A172 (cell line): ENCODE results near the gene C1GALT1. TPM values are rescaled to one million over a fixed set of nuclear protein-coding genes. Genes with fewer than 3 reads are reported as not detected.

ENCODE experiments used
- DNase-seq: peaks from one replicate; pipeline ENCODE4 v3.0.0-alpha.2; 2015; ENCODE audit warnings: low spot score
- total RNA-seq: library from RNA; depleted of rRNA; stranded (reverse); fragments of >200 nt; shearing (Covaris generic); gene quantifications from 2 replicates; pipeline ENCODE4 v1.2.3, GENCODE V29; 2014

The C1GALT1 gene
- total RNA-seq, 1 experiment from 2014 or later, result 68.5 TPM

DNA sequence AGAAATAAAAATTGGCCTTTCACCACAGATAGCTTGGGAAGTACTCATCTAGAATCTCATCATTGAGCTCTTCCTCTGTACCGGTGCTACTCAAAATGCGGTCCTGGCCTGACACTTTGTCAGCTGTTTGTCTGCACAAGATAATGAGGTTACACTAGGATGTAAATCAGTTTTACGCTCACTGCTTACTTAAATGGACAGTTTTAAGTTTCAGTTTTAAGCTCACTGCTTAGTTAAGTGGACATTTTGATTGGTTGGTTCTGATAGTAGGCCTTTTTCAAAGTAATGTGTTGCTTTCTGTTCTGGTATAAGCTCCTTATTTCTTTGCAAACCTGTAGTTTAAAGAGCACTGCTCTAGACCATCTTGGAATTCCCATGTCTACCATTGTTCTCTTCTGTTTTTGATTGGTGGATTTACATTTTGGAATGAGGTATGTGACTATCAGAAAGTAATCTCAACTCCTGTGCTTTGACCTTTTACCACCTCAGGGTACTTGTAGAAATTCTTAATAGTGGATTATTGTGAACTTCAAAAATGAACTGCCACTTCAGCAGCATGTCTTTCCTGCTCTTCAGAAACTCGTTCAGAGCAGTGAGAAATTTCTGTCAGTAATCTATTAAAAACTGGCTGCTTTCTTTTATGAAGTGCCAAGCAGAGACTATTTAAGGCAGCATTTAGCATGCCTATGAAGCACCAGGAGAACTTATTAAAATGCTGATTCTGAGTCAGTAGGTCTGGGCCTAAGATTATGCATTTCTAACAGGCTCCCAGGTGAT is 55.0 kb downstream of the C1GALT1 start:
- DNase-seq, result no peak

GRCh38 chr7:7237978-7238267 is 55.6 kb downstream of the C1GALT1 start:
- no peak for DNase-seq

- no peak for DNase-seq
These were observed 57.0 kb downstream of the C1GALT1 start for GRCh38 chr7:7239346-7239745.

- no peak for DNase-seq
These were observed 60.6 kb downstream of the C1GALT1 start for GRCh38 chr7:7242899-7243298.

DNA sequence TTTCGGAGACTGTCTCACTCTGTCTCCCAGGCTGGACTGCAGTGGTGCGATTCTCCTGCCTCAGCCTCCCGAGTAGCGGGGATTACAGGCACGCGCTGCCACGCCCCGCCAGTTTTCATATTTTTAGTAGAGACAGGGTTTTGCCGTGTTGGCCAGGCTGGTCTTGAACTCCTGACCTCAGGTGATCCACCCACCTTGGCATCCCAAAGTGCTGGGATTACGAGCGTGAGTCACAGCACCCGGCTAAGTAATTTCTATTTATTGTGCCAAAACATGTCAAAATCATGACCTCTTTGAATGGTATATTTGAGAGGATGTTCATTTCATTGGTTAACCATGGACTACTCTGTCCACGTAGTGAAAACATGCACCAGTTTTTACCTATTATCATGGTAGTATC is 62.9 kb downstream of the C1GALT1 start:
- DNase-seq, result peak; percentile 10

- no peak for DNase-seq
These were observed 63.9 kb downstream of the C1GALT1 start for GRCh38 chr7:7246223-7246622.

DNA sequence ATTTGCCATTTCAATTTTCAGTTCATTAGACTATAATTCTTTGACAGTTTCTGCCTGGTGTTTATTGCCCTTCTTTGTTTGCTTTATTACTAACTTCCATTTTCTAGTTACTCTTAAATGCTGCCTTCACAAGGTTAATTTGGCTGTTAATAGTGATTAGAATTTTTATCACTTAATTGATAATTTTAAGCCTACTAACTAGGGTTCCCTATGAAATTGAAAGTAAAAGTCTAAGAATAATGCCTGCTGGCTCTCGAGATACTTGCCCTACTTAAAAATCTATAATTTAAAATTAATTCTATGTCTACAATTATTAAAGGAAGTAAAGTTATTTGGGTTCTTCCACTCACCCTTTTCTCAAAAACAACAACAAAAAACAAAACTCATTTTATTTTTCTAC is 65.3 kb downstream of the C1GALT1 start:
- DNase-seq, result no peak

DNA sequence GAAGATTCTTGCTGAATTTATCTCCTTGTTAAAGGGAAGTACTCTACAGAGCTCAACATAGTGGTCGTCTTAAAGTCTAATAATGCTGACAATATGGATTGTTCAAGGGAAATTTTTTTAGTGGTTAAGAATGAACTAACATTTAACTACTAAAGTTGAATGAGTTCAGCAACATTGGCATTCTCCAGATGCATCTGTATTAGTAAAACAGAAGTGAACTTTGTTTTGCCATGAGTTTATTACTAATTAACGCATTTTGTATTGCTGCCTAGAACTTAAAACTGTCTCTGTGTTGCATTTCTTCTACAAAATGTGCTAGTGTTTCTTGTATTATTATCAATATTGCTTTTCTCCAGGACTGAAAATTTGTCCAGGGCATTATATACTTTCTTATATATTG is 67.5 kb downstream of the C1GALT1 start:
- DNase-seq, result no peak

GRCh38 chr7:7251742-7252141 is 69.4 kb downstream of the C1GALT1 start:
- DNase-seq, result no peak

DNA sequence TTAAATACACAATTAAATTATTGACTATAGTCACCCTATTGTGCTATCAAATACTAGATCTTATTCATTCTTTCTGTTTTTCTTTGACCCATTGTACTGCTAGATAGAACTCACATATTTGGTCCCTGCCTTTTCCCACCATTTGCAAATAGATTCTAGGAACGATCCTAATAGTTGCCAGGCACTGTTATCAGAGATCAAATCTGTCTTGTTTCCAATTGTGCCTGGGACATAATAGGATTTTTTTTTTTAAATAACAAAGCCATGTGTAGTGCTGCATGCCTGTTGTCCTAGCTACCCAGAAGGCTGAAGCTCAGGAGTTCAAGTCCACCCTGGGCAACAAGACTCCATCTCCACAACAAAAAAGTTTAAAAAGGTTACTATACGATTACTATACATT is 72.0 kb downstream of the C1GALT1 start:
- DNase-seq, result no peak

DNA sequence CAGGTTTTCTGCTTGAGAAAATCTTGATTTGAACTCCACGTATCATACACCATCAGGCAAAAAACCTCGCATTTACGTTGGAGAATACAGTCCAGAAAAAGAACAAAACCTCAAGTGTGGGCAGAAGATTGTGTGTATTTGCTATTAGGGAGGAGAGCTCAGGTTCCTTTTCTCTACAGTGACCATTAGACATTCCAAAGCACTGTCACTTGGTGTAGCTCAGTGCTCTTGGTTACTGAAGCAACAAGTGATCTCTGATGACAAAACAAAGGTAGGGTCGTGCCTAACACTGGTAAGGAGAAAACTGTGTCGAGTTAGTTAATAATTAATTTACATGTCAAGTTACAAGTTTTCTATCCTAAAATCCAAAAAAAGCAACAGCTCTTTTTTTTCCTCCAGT is 72.6 kb downstream of the C1GALT1 start:
- no peak for DNase-seq

DNA sequence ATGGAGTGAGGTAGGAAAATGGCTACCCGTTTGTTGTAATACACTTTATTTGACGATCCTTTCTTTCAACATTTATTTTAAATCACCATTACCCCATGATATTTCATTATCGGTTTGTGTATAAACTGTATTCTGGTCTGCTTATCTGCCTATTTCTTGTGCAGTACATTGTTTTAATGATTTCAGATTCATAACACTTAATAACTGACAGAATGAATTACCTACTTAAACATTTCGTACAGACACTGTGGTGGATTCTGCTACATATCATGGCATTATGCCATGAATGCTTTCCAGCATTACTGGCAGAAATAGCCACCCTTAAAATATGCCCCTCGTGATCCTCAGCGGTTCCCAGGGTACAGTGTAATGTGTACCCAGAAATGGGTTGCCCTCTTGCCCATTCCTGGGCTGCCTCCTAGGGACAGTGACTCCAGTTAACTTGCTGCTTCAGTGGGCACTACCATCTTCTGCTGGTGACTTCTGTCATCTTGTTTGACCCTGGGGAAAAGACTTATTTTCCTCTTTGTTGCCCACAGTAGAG is 74.5 kb downstream of the C1GALT1 start:
- no peak for DNase-seq

GRCh38 chr7:7257899-7258692 is 75.8 kb downstream of the C1GALT1 start:
- DNase-seq, result no peak

DNA sequence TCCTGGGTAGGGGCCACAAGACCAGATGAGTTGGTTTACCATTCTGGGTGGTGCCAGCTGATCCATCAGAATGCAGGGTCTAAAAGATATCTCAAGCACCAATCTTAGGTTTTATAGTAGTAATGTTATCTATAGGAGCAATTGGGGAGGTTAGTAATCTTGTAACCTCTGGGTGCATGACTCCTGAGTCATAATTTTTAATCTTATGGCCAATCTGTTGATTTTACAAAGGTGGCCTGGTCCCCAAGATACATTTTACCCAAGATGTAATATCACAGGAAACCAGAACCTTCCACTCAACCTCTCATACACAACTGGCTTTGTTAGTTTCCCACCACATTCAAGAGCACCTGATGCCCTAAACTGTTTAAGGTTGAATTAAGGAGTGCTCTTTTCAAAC is 79.5 kb downstream of the C1GALT1 start:
- DNase-seq, result no peak

DNA sequence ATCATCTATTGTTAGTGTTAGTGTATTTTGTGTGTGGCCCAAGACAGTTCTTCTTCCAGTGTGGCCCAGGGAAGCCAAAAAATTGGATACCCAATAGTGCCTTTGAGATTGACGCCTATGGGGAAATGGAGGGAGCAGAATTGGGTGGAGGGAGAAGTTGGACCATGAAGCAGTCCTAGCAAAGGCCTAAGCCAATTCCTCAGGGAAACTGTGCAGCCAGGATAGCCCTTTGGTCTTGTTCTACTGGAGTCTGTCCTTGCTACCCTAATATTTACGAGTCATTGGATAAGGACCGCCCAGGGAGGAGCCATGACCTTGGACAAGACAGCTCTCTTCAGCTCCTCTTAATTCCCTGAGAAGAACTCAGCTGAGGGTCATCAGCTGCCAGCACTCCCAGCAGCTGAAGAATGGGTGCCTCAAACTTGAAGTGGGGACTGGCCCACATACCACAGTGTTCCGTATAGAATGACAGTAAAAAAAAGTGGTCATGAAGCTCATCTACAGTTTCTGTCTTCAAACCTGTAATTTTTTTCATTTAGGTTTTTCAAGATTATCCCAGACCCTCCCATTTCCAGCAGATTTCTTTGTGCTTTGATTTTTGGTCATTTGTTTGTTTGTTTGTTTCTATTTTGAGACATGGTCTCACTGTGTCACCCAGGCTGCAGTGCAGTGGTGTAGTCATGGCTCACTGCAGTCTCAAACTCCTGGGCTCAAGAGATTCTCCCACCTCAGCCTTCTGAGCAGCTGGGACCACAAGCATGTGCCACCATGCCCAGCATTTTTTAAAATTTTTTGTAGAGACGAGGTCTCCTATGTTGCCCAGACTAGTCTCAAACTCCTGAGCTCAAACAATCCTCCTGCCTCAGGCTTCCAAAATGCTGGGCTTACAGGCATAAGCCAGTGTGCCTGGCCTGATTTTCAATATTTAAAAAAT is 81.2 kb downstream of the C1GALT1 start:
- DNase-seq, result no peak

- no peak for DNase-seq
These were observed 82.1 kb downstream of the C1GALT1 start for GRCh38 chr7:7264306-7265040.

GRCh38 chr7:7265081-7266075 is 83.0 kb downstream of the C1GALT1 start:
- DNase-seq, result no peak

DNA sequence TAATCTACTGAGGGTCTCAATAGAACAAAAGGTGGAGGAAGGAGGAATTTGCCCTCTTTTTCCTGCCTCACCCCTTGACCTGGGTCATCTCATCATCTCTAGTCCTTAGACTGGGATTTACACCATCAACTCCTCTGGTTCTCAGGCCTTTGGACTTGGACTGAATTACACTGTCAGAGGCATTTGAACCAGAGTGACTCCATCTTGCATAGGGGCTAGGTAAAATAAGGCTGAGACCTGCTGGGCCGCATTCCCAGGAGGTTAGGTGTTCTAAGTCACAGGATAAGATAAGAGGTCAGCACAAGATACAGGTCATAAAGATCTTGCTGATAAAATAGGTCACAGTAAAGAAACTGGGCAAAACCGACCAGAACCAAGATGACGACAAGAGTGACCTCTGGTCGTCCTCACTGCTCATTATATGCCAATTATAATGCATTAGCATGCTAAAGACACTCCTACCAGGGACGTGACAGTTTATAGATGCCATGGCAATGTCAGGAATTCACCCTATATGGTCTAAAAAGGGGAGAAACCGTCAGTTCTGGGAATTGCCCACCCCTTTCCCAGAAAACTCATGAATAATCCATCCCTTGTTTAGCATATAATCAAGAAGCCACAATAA is 84.0 kb downstream of the C1GALT1 start:
- no peak for DNase-seq

GRCh38 chr7:7271094-7271874 is 88.9 kb downstream of the C1GALT1 start:
- no peak for DNase-seq
